ENCODE measurements around the gene TATDN2.

The TATDN2 gene

DNA sequence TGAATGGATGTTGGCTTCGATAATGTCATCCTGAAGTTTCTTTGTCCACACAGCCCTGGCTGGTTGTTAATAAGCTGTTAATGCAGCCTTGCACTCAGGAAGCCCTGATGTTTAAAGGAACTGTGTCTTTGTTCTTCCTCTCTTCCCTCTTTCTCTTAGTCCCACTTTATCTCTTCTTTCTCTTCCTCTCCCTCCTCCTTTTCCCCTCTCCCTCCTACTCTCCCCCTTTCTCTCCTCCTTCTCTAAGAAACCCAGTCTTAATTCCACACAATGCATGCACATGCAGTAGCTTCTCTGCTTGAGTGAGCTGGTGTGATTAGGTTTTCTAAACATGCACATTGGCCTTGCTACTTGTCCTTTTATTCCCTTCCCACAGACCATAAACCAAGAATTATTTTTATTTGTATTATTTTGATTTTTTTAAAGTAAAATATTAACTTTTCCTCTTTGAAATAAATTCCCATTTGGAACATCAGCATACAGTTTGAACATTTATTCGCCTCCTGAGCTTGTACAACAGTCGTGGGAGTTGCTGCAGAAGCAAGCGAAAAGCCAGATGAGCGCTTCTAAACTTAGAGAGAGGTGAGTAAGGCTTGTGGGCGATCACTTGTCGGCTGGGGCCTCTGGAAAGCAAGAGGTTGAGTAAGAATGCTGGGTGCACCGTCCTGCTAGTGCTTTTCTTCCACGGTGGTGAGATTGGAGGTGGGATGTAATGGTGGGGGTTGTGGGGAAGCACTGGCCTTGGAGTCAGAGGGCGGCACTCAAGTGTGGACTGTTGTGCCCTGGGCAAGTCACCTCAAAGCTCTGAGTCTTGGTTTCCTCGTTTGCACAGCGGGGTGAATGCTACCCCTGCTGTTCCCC, 37.2 kb downstream of the TATDN2 start:
- TF ChIP-seq, protein P1, sequence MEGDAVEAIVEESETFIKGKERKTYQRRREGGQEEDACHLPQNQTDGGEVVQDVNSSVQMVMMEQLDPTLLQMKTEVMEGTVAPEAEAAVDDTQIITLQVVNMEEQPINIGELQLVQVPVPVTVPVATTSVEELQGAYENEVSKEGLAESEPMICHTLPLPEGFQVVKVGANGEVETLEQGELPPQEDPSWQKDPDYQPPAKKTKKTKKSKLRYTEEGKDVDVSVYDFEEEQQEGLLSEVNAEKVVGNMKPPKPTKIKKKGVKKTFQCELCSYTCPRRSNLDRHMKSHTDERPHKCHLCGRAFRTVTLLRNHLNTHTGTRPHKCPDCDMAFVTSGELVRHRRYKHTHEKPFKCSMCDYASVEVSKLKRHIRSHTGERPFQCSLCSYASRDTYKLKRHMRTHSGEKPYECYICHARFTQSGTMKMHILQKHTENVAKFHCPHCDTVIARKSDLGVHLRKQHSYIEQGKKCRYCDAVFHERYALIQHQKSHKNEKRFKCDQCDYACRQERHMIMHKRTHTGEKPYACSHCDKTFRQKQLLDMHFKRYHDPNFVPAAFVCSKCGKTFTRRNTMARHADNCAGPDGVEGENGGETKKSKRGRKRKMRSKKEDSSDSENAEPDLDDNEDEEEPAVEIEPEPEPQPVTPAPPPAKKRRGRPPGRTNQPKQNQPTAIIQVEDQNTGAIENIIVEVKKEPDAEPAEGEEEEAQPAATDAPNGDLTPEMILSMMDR (IDR thresholded peaks at IDR 0.05), result no peak

DNA sequence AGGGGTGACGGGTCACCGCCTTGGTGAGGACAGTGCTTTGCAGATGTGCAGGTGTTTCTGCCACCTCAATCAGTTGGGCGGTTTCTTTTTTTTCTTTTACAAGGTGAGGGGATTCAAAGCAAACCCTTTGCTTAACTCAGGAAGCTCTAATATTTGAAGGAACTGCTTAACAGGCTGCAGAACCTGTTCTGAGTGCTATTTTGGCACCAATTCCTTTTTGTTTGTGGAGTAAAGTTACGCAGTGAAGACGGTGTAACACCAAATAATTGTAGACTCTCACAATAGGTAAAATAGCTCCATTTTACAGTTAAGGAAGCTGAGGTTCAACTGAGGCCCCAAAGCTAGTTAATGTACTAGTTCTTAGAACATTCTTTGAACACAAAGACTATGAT, 37.9 kb downstream of the TATDN2 start:
- TF ChIP-seq, protein P1 (IDR thresholded peaks at IDR 0.05), result no peak

DNA sequence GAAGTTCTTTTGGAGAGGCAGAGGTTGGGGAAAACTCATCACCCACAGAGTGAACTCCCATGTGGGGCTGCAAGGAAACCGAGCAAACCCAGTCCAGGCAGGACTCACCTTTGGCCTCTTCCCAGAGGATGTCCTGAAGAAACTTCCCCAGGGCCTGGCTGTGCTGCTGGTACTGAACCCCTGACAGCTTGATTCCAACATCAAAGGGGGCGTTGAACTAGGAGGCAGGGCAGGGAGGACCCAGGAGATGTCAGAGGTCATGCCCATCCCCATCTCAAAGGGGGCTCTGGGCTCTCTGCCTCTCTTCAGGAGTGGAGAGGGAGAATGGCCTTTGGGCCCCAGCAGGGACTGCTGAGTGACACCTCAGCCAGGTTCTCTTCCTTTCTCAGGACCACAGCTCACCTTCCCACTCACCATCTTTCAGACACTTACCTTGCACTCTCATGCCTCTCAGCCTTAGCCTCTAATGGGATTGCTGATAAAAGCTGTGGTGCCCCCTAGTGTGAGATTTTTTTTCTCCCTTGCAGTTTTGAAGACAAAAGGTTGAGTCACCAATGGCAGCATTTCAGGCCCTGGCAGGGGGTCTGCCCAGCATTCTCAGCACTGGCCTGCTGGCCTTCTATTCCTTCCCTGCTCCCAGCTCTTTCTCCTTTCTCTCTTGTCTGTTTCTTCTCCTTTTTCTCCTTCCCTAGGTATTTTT, 38.5 kb downstream of the TATDN2 start:
- TF ChIP-seq, protein P1 (IDR thresholded peaks at IDR 0.05), result no peak; the same call in 1 of the 2 replicates

DNA sequence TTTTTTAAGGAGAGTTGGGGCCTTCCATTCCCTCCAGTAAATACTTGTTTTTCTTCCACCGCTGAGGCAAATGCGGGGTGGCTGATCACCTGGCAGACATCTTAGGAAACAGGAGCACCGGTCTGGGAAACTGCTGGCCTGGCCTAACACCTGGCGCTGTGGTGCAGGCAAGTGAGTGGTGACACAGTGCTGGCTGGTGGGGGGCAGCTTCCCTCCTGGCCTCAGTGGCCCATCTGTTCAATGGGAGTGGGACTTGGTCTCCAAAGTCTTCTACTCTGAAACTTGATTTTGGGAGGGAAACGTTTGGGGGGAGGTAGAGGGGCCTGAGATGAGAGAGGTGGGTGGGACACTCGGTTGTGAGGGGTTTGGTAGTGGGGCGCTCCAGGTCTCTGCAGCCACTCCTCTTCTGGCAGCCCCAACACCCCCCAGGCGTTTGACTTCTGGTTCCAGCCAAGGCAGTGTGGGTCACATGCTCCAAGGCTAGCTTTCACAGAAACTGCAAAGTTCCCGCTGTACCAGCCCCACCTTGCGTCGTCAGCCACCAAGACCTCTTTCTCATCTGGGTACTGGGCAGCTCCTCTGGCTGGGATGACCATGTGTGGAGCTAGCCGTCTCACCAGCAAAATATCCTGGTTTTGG, 39.8 kb downstream of the TATDN2 start:
- TF ChIP-seq, protein P1 (IDR thresholded peaks at IDR 0.05), result no peak

DNA sequence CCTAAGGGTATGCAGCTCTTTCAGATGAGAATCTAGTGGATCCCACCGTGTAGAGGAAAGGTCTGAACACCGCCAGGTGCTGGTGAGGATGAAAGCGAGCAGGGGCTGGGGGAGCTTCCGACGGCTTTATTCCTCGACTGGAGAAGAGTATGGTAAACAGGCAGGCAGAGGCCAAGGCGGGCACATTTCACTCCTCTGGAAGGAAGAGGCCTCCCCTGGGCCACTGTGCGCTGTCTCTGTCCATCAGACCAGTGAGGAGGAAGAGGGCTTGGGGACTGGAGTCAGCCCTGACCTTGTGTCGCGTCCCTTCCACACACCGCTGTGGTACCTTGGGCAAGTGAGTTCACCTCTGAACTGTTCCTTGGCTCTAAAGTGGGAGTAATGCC, 40.3 kb downstream of the TATDN2 start:
- TF ChIP-seq, protein P1 (IDR thresholded peaks at IDR 0.05), result no peak

DNA sequence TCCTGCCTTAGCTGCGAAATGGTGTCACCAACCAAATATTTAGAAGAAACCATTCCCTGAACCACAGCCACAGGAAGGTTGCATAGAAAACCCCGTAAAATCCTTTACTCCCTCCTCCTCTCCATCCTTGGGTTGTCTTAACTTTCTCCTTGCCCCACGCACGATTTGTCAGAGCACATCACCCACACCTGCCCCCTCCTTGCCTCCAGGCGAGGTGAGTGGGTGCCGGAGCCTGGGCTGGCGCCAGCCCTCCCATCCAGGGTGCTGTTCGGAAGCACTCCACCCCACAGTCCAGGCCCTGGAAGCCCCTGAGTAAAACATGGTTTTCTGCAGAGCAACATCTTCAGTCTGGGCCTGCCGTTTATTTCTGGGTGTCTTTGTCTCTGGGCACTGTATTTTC, 40.8 kb downstream of the TATDN2 start:
- TF ChIP-seq, protein P1 (IDR thresholded peaks at IDR 0.05), result no peak

DNA sequence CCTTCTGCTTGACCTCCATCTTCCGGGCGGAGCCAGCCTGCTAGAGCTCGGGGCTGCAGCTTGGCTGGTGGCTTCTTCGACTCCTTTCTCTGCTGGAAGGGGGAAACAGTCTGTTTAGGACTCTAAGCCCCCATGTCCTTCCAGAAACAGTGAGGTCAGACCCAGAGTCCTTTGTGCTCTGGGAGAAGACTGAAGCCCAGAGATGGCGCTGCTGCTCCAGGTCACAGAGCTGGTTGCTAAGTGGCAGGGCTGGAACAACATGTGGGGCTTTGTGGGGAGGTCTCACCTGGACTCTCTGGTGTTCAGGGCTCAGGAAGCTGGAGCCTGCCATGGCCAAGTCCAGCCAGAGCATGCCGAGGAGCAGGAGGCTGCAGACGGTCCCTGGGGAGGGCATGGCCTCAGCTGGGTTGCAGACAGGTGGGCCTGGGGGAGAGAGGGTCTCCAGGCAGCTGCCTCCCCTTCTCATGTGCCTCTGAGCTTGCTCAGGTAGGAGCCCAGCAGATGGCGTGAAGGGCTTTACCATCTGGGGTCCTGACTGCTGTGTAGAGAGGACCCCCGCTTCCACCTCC, 41.6 kb downstream of the TATDN2 start:
- TF ChIP-seq, protein P1 (IDR thresholded peaks at IDR 0.05), result no peak

Data from LNCAP (cell line).